Measurements from ENCODE around the gene NCAPD2. TPM values are rescaled to one million over a fixed set of nuclear protein-coding genes. Genes with fewer than 3 reads are reported as not detected.

Gene NCAPD2
- polyA plus RNA-seq, 1 of the 3 experiments (the other 2 are of a cell fraction), result 46.9 TPM

GRCh38 chr12:6452245-6452943 lies 41.5 kb upstream of the NCAPD2 start:
- Histone ChIP-seq H3K79me2 (ENCODE audit: insufficient read depth) (no peaks in the 10 kb centered on the region), H3K9me2 (no peaks in the 10 kb centered on the region), H3K9me3 (no peaks in the 10 kb centered on the region), H3K4me3 (ENCODE audit: low read depth in 2 of 2, low read length in 1 of 2) (peak overlapping the region; percentile 63 to 69), H3K4me2 (peak overlapping the region; percentile 86), H3K9ac (peak overlapping the region; percentile 81), H3K27me3 (ENCODE audit: insufficient read depth) (no peaks in the 10 kb centered on the region), H2AFZ (ENCODE audit: low read depth) (peak overlapping the region; percentile 90), H3K27ac (ENCODE audit: low read depth in 2 of 2, low read length in 1 of 2) (peak overlapping the region; percentile 85 to 91), H3F3A (replicated peaks; ENCODE audit: insufficient read depth) (peaks cover 10% of the 10 kb centered on the region), H4K20me1 (ENCODE audit: insufficient read depth) (no peaks in the 10 kb centered on the region), H3K36me3 (replicated peaks in 1 of 2; ENCODE audit: control insufficient read depth in 1 of 2, insufficient read depth in 2 of 2, low read length in 1 of 2) (peaks cover 0 to 8% of the 10 kb centered on the region in 2 experiments), H3K4me1 (ENCODE audit: control insufficient read depth in 1 of 2, insufficient read depth in 2 of 2, low read depth in 1 of 2, low read length in 1 of 2) (peaks cover 11 to 29% of the 10 kb centered on the region in 2 experiments; a peak in 2 of 4 replicates)
- ChIA-PET POLR2A (interaction anchor here (1.5 to 3.3 kb wide), 5 partner anchors 10 to 82 kb away, joined by 4 to 19 read pairs (median 8); partner anchors contain the start of genes GAPDH and VAMP1), CTCF (interaction anchor here (0.6 to 5.2 kb wide), 5 partner anchors 13 to 85 kb away, joined by 3 to 33 read pairs (median 5); partner anchors contain the start of gene VAMP1)
- peak; percentile 54 for DNase-seq
- WGBS (ENCODE audit: low lambda C conversion rate), result 35% methylated on average over 9 of the region's 9 CpGs
- TF ChIP-seq ELF1 (IDR thresholded peaks at IDR 0.05), result no peak
- no peak for TF ChIP-seq GATA2 (CRISPR knock-in tag; IDR thresholded peaks at IDR 0.05)
- TF ChIP-seq TAF1 (IDR thresholded peaks at IDR 0.05; ENCODE audit: borderline replicate concordance, low read depth, low read length), result no peak
- TF ChIP-seq NRF1 (IDR thresholded peaks at IDR 0.05; ENCODE audit: low read depth, low read length), result no peak
- TF ChIP-seq SMC3 (IDR thresholded peaks at IDR 0.05; ENCODE audit: low read depth, low read length), result no peak
- no peak for TF ChIP-seq SIN3A (IDR thresholded peaks at IDR 0.05; ENCODE audit: borderline replicate concordance, low read depth, low read length)
- TF ChIP-seq JUND (IDR thresholded peaks at IDR 0.05), result no peak
- TF ChIP-seq NFIC (IDR thresholded peaks at IDR 0.05; ENCODE audit: borderline replicate concordance), result no peak

- peaks cover 3 to 13% of the 10 kb centered on the region in 2 experiments for H3K36me3 ChIP-seq (replicated peaks in 1 of 2; ENCODE audit: control insufficient read depth in 1 of 2, insufficient read depth in 2 of 2, low read length in 1 of 2)
- H3K27ac ChIP-seq (ENCODE audit: low read depth in 2 of 2, low read length in 1 of 2), result peak overlapping the region; percentile 85 to 91; a peak in 2 of 4 replicates
- H3K4me1 ChIP-seq (ENCODE audit: control insufficient read depth in 1 of 2, insufficient read depth in 2 of 2, low read depth in 1 of 2, low read length in 1 of 2), result peaks cover 11 to 29% of the 10 kb centered on the region in 2 experiments; a peak in 2 of 4 replicates
- TF ChIP-seq ELF1 (IDR thresholded peaks at IDR 0.05), result no peak
- TF ChIP-seq PBX3 (IDR thresholded peaks at IDR 0.05), result no peak
- H3K4me2 ChIP-seq, result peak overlapping the region; percentile 86
- H3K9me2 ChIP-seq, result no peaks in the 10 kb centered on the region
- H3K27me3 ChIP-seq (ENCODE audit: insufficient read depth), result no peaks in the 10 kb centered on the region
- H3K4me3 ChIP-seq (ENCODE audit: low read depth in 2 of 2, low read length in 1 of 2), result no peak overlapping the region; a peak in 1 of 4 replicates
- WGBS (ENCODE audit: low lambda C conversion rate), result 97% methylated on average over 6 of the region's 17 CpGs
- POLR2A ChIA-PET, result interaction anchor here (1.7 to 3.3 kb wide), 4 partner anchors 11 to 82 kb away, joined by 4 to 19 read pairs (median 8); partner anchors contain the start of genes GAPDH and VAMP1
- no peak for DNase-seq
- H3K79me2 ChIP-seq (ENCODE audit: insufficient read depth), result no peaks in the 10 kb centered on the region
- H2AFZ ChIP-seq (ENCODE audit: low read depth), result no peak overlapping the region
- H3F3A ChIP-seq (replicated peaks; ENCODE audit: insufficient read depth), result peaks cover 10% of the 10 kb centered on the region
- H4K20me1 ChIP-seq (ENCODE audit: insufficient read depth), result no peaks in the 10 kb centered on the region
- H3K9me3 ChIP-seq, result no peaks in the 10 kb centered on the region
- CTCF ChIA-PET, result interaction anchor here (0.6 to 5.2 kb wide), 5 partner anchors 12 to 85 kb away, joined by 3 to 33 read pairs (median 5); partner anchors contain the start of gene VAMP1
- H3K9ac ChIP-seq, result peak overlapping the region; percentile 81; the same call in 1 of the 2 replicates
Observed at GRCh38 chr12:6452944-6453630, 40.8 kb upstream of the NCAPD2 start.
